ENCODE results near the gene COL15A1.

GRCh38 chr9:98989036-98990000 is 45.6 kb downstream of the COL15A1 start:
- TF ChIP-seq CTCF (IDR thresholded peaks at IDR 0.05; ENCODE audit: low read depth, low read length, poor library complexity, severe bottlenecking) (no peak), EZH2phosphoT487 (IDR thresholded peaks at IDR 0.05; ENCODE audit: borderline replicate concordance, low read length) (no peak)
